CD4-positive, CD25-positive, alpha-beta regulatory T cell (primary cell): ENCODE results near the gene RUNX2. TPM values are rescaled to one million over a fixed set of nuclear protein-coding genes. Genes with fewer than 3 reads are reported as not detected.
A peak's percentile ranks its signal among the peaks of the same experiment; 100 is the strongest.
"Not testable (repeated sequence)": the region's sequence is repeated elsewhere in the genome, so short reads cannot be mapped to it uniquely, and the experiment has no call there.

Source experiments
- ATAC-seq, 2 donors: fragments of 150-1000 bp; cut with Tn5 transposase; one replicate each; pipeline ENCODE4 v1.10.0; 2021; ENCODE audit warnings: low read depth in 2 of 2, moderate number of reproducible peaks in 2 of 2, moderate library complexity in 1 of 2
- DNase-seq, 3 donors: peaks; one replicate each; pipeline versions ENCODE4 v3.0.0 to v3.0.0-alpha.2; 2012 to 2022; ENCODE audit warnings: mixed read lengths in 1 of 3
- H3K27ac ChIP-seq: one replicate; pipeline ENCODE4 v1.7.0; 2013; ENCODE audit warnings: mild to moderate bottlenecking, low read length; ENCODE audit not compliant: insufficient read depth, poor library complexity, severe bottlenecking
- H3K27me3 ChIP-seq: one replicate; pipeline ENCODE4 v1.7.0; 2013; ENCODE audit warnings: low read length; ENCODE audit not compliant: control insufficient read depth, insufficient read depth
- H3K36me3 ChIP-seq: one replicate; pipeline ENCODE4 v1.7.0; 2013; ENCODE audit warnings: mild to moderate bottlenecking, low read length, moderate library complexity; ENCODE audit not compliant: control insufficient read depth, insufficient read depth
- H3K4me1 ChIP-seq: 2 replicates; pipeline ENCODE4 v1.7.0; 2013; ENCODE audit warnings: mild to moderate bottlenecking, low read length; ENCODE audit not compliant: insufficient read depth, control insufficient read depth, poor library complexity, severe bottlenecking
- H3K4me3 ChIP-seq: one replicate; pipeline ENCODE4 v1.7.0; 2013; ENCODE audit warnings: low read depth, mild to moderate bottlenecking, low read length, moderate library complexity
- H3K9me3 ChIP-seq, 2 experiments: 1 replicate in 1 of 2; 2 replicates in 1 of 2; pipeline ENCODE4 v1.7.0; 2013; ENCODE audit warnings: low read length in 2 of 2, mild to moderate bottlenecking in 1 of 2, moderate library complexity in 1 of 2; ENCODE audit not compliant: control insufficient read depth in 2 of 2
- H3K27ac Mint-ChIP-seq, 3 donors: one replicate each; pipeline ENCODE4 v1.8.0; 2020 to 2022; ENCODE audit warnings: mild to moderate bottlenecking in 3 of 3, mixed read lengths in 3 of 3, moderate library complexity in 2 of 3
- H3K27me3 Mint-ChIP-seq: one replicate; pipeline ENCODE4 v1.8.0; 2022; ENCODE audit warnings: mild to moderate bottlenecking, mixed read lengths
- H3K36me3 Mint-ChIP-seq: one replicate; pipeline ENCODE4 v1.8.0; 2020; ENCODE audit warnings: mixed read lengths
- H3K4me1 Mint-ChIP-seq, 4 donors: one replicate each; pipeline ENCODE4 v1.8.0; 2020 to 2022; ENCODE audit warnings: mixed read lengths in 4 of 4, mild to moderate bottlenecking in 1 of 4
- H3K4me3 Mint-ChIP-seq, 4 donors: one replicate each; pipeline ENCODE4 v1.8.0; 2020 to 2022; ENCODE audit warnings: mild to moderate bottlenecking in 4 of 4, mixed read lengths in 4 of 4, moderate library complexity in 3 of 4
- H3K9me3 Mint-ChIP-seq, 7 donors: one replicate each; pipeline ENCODE4 v1.8.0; 2020 to 2022; ENCODE audit warnings: mixed read lengths in 7 of 7, mild to moderate bottlenecking in 3 of 7, moderate library complexity in 2 of 7
- polyA plus RNA-seq, 4 donors: library from polyadenylated mRNA; unstranded; fragments of 300-500 nt; fragmentation: Illumina TruSeq; gene quantifications; one replicate each; pipeline ENCODE4 v1.2.3, GENCODE V29; 2021
- total RNA-seq: library from RNA; stranded (reverse); gene quantifications from one replicate; pipeline ENCODE4 v1.2.3, GENCODE V29; 2022

RUNX2 gene
- total and polyA plus RNA-seq, 5 donors from 2014 or later: 5.3 to 30.0 (median 5.5) TPM

DNA sequence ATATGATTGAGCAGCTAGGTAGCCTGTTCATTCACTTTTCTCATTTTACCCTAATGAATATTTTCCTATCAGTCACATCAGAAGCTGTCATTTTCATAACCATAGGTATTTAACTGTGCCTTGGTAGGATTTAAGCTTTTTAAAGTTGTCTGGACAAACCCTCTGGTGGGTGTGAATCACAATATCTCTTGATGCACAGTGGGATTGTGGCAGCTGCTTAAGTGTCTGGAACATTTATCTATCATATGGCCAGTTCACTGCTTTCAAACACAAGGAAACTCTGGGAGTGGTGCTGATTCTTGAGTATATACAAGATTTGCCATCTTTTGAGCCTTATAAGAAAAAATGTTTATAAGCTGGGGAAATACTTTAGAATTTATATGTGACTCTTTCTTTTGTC, 136.6 kb downstream of the RUNX2 start:
- ATAC-seq (no peak), DNase-seq (no peak)
- Mint-ChIP-seq H3K4me1 (peaks cover 10 to 20% (median 15%) of the 10 kb centered on the region in 4 donors), H3K9me3 (peaks cover 0 to 1% (median 0%) of the 10 kb centered on the region in 7 donors), H3K27ac (peak overlapping the region in 1 of 3 donors; percentile 44), H3K36me3 (peaks cover 8% of the 10 kb centered on the region), H3K27me3 (no peaks in the 10 kb centered on the region), H3K4me3 (peak overlapping the region in 1 of 4 donors; percentile 51)
- Histone ChIP-seq H3K36me3 (peaks cover 2% of the 10 kb centered on the region), H3K9me3 (no peaks in the 10 kb centered on the region), H3K4me3 (no peak overlapping the region), H3K27me3 (no peaks in the 10 kb centered on the region), H3K27ac (no peak overlapping the region), H3K4me1 (peaks cover 13% of the 10 kb centered on the region)

DNA sequence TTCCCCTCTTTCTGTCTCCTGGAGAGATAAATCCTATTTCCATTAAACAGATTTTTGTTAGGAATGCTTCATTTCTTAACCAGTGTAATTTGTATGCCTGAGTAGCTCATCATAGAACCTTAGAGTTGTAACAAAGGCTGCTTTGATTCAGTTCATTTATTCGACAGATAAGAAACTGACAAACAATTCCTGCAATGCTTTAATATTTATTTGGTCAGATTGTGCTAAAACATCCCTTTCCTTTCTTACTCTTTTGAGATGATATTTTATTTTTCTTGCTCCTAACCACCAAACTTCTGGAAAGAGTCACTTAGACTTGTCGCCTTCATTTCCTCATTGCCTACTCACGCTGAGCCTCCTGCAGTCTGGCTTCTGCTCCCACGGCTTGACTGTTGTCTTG, 138.6 kb downstream of the RUNX2 start:
- DNase-seq: no peak
- H3K9me3 Mint-ChIP-seq: peaks cover 0 to 1% (median 0%) of the 10 kb centered on the region in 7 donors
- H3K27me3 Mint-ChIP-seq: no peaks in the 10 kb centered on the region
- Histone ChIP-seq H3K4me3 (no peak overlapping the region), H3K4me1 (peaks cover 6% of the 10 kb centered on the region), H3K27ac (no peak overlapping the region), H3K27me3 (no peaks in the 10 kb centered on the region), H3K9me3 (no peaks in the 10 kb centered on the region), H3K36me3 (peaks cover 4% of the 10 kb centered on the region)
- H3K4me1 Mint-ChIP-seq: peaks cover 10 to 28% (median 15%) of the 10 kb centered on the region in 4 donors
- peaks cover 10% of the 10 kb centered on the region for H3K36me3 Mint-ChIP-seq
- no peak overlapping the region for H3K27ac Mint-ChIP-seq
- H3K4me3 Mint-ChIP-seq: no peak overlapping the region
- ATAC-seq: no peak

DNA sequence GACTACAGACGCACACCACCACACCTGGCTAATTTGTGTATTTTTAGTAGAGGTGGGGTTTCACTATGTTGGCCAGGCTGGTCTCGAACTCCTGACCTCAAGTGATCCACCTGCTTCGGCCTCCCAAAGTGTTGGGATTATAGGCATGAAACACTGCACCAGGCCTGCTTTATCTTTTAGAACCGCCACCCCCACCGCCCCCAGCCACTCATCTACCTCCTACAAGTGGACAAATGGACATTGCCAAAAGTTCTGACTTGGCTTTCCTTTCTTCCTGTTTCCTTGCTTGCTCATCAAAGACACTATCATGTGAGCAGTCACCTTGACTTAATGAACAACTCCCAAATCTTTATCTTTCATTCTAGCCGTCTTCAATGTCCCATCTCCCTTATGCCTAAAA, 139.3 kb downstream of the RUNX2 start:
- not testable (repeated sequence) for ATAC-seq, DNase-seq, H3K27ac ChIP-seq, H3K4me1 ChIP-seq, H3K36me3 ChIP-seq, H3K9me3 ChIP-seq, H3K27me3 Mint-ChIP-seq, H3K4me3 ChIP-seq, H3K9me3 Mint-ChIP-seq, H3K27me3 ChIP-seq
- peaks cover 4 to 29% (median 11%) of the 10 kb centered on the region in 4 donors for H3K4me1 Mint-ChIP-seq
- peak overlapping the region in 1 of 4 donors; percentile 85 for H3K4me3 Mint-ChIP-seq
- H3K36me3 Mint-ChIP-seq: peaks cover 10% of the 10 kb centered on the region
- peak overlapping the region in 1 of 3 donors; percentile 44 for H3K27ac Mint-ChIP-seq

DNA sequence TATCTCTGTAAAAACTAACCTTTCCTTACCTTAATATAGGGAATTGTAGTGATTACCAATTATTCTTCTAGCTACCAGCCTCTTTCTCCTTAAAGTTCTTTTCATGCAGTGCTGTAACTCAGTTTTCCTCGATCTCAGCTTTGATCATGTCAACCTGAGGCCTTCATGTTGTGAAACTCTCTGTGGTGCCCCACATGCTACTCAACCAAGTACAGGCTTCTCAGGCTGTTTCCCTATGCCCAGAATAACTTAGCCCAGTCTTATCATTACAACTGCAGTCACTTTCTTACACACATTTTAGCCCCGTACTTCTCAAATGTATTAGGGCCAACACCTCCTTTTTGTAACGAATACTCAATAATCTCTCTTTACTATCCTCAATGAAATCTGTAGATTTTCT, 139.7 kb downstream of the RUNX2 start:
- peaks cover 7% of the 10 kb centered on the region for H3K36me3 ChIP-seq
- peaks cover 10% of the 10 kb centered on the region for H3K36me3 Mint-ChIP-seq
- no peak overlapping the region for H3K4me3 ChIP-seq
- no peaks in the 10 kb centered on the region for H3K27me3 ChIP-seq
- H3K9me3 Mint-ChIP-seq: peaks cover 0 to 1% (median 0%) of the 10 kb centered on the region in 7 donors
- no peak overlapping the region for H3K27ac ChIP-seq
- H3K27me3 Mint-ChIP-seq: no peaks in the 10 kb centered on the region
- H3K4me1 Mint-ChIP-seq: peaks cover 2 to 30% (median 11%) of the 10 kb centered on the region in 4 donors
- ATAC-seq (no peak), DNase-seq (no peak)
- peak overlapping the region in 1 of 3 donors; percentile 44 for H3K27ac Mint-ChIP-seq
- H3K4me3 Mint-ChIP-seq: no peak overlapping the region
- H3K9me3 ChIP-seq: no peaks in the 10 kb centered on the region
- no peaks in the 10 kb centered on the region for H3K4me1 ChIP-seq

DNA sequence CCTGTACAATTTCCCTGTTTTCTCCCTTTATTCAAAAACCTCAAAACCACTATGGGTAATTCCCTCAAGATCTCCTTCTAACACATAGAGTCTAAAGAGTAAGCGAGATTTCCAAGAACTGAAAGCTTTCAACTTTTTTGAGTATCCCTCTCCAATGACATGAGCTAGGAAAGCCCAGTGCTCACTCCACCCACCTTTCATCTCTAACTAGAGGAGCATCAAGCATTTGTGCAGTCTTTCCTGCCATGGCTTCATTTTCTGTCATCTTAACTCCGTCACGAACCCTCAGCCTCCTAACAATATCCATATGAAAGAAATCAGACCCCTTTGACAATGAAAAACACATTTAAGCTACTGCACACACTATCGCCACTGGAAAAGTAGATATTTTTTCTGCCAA, 141.5 kb downstream of the RUNX2 start:
- H3K4me3 Mint-ChIP-seq: no peak overlapping the region
- ATAC-seq (no peak), DNase-seq (no peak)
- H3K9me3 Mint-ChIP-seq: peaks cover 0 to 1% (median 0%) of the 10 kb centered on the region in 7 donors
- peaks cover 2 to 33% (median 9%) of the 10 kb centered on the region in 4 donors for H3K4me1 Mint-ChIP-seq
- H3K27ac Mint-ChIP-seq: no peak overlapping the region
- Histone ChIP-seq H3K4me3 (no peak overlapping the region), H3K9me3 (no peaks in the 10 kb centered on the region), H3K36me3 (peaks cover 7% of the 10 kb centered on the region), H3K27me3 (no peaks in the 10 kb centered on the region), H3K27ac (no peak overlapping the region), H3K4me1 (no peaks in the 10 kb centered on the region)
- H3K36me3 Mint-ChIP-seq: peaks cover 10% of the 10 kb centered on the region
- H3K27me3 Mint-ChIP-seq: no peaks in the 10 kb centered on the region

DNA sequence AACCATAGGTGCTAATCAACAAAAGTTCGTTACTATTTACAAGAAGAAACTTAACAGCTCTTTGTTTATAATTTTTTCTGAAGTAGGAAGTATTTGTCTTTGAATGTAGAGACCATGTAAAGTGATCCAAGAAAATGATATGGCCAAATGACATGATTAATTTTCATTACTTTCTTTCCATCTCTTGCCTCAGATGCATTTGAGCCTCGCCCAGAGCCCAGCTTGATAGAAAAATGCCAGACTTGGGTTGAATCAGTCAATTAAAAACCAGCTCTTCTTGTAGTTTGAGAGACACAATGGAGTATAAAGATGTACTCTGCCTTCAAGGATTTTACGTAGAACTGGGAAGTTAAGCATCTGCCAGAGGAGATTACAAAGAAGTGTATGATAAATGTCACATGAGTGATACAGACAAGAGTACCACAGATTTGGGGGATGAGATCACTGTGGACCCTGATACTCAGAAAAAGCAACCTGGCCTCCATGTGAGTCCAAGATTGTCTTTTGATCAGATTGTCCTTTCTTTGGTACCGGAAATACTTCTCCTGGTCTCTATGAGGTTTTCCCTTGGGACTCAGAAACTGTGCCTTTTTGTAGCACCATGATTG, 142.1 kb downstream of the RUNX2 start:
- H3K36me3 Mint-ChIP-seq: peaks cover 10% of the 10 kb centered on the region
- no peak overlapping the region for H3K27ac Mint-ChIP-seq
- ATAC-seq (no peak), DNase-seq (no peak)
- no peaks in the 10 kb centered on the region for H3K27me3 ChIP-seq
- H3K9me3 ChIP-seq: no peaks in the 10 kb centered on the region
- no peak overlapping the region for H3K4me3 ChIP-seq
- H3K4me1 ChIP-seq: no peaks in the 10 kb centered on the region
- H3K4me1 Mint-ChIP-seq: peaks cover 2 to 33% (median 10%) of the 10 kb centered on the region in 4 donors
- no peak overlapping the region for H3K4me3 Mint-ChIP-seq
- no peak overlapping the region for H3K27ac ChIP-seq
- H3K36me3 ChIP-seq: peaks cover 7% of the 10 kb centered on the region
- H3K9me3 Mint-ChIP-seq: peaks cover 0 to 1% (median 0%) of the 10 kb centered on the region in 7 donors
- H3K27me3 Mint-ChIP-seq: no peaks in the 10 kb centered on the region

DNA sequence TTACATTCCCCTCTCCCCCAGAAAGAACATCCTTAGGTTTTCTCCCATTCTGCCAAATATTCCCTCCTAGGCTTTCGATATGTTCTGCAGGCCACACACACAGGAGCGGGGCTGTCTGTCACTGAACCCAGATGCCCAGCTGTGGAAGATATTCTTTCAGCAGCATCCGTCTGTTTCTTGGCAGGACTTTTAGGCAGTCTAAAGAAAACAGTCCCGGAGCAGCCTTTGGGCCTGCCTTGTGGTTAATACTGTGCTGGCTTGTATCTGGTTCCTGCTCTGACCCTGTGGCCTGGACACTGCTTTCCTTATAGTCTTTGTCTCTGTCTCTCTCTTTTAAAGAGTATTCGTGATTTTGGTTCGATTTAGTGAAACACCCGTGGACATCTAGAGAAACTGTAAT, 144.3 kb downstream of the RUNX2 start:
- peaks cover 0 to 1% (median 0%) of the 10 kb centered on the region in 7 donors for H3K9me3 Mint-ChIP-seq
- peaks cover 10% of the 10 kb centered on the region for H3K36me3 Mint-ChIP-seq
- H3K27me3 ChIP-seq: no peaks in the 10 kb centered on the region

More for the DNA sequence above, 144.3 kb downstream of the RUNX2 start:
- no peak overlapping the region for H3K4me3 Mint-ChIP-seq
- Histone ChIP-seq H3K36me3 (peaks cover 7% of the 10 kb centered on the region), H3K4me3 (no peak overlapping the region), H3K4me1 (peaks cover 3% of the 10 kb centered on the region), H3K9me3 (no peaks in the 10 kb centered on the region), H3K27ac (no peak overlapping the region)
- DNase-seq (no peak), ATAC-seq (no peak)
- H3K4me1 Mint-ChIP-seq: peaks cover 0 to 33% (median 11%) of the 10 kb centered on the region in 4 donors
- no peaks in the 10 kb centered on the region for H3K27me3 Mint-ChIP-seq
- no peak overlapping the region for H3K27ac Mint-ChIP-seq
